Colonic mucosa (tissue), 4 donors: ENCODE measurements around the gene KCNK18. TPM values are rescaled to one million over a fixed set of nuclear protein-coding genes. Genes with fewer than 3 reads are reported as not detected.
"Not testable (repeated sequence)": the region's sequence is repeated elsewhere in the genome, so short reads cannot be mapped to it uniquely, and the experiment has no call there.

Source experiments
- DNase-seq: peaks from one replicate; pipeline ENCODE4 v3.0.0-alpha.2; 2020
- H3K27ac ChIP-seq: fragments of 200-600 bp; one replicate; pipeline ENCODE4 v1.8.0; 2021
- H3K27me3 ChIP-seq: fragments of 200-600 bp; one replicate; pipeline ENCODE4 v1.8.0; 2021
- H3K36me3 ChIP-seq: fragments of 200-600 bp; one replicate; pipeline ENCODE4 v1.8.0; 2021
- H3K4me1 ChIP-seq: fragments of 200-600 bp; one replicate; pipeline ENCODE4 v1.8.0; 2021; ENCODE audit warnings: mild to moderate bottlenecking
- H3K4me3 ChIP-seq: fragments of 200-600 bp; one replicate; pipeline ENCODE4 v1.8.0; 2021
- H3K9ac ChIP-seq, 2 donors: one replicate each; pipeline ENCODE4 v1.7.0; 2013; ENCODE audit warnings: control low read depth in 2 of 2, low read depth in 2 of 2, low read length in 2 of 2
- H3K9me3 ChIP-seq: fragments of 200-600 bp; one replicate; pipeline ENCODE4 v1.8.0; 2021
- intact Hi-C: fragments of 100-400 bp; cut with DNase I; formaldehyde crosslinking; loops from one replicate; pipeline ENCODE4 v1.14.1; 2022
- total RNA-seq, 2 donors: library from RNA; stranded (reverse); fragmentation: NEBNext Ultra II Directional in 1 of 2; extraction: Animal tissue kit (Norgen Biotek cat#: 25700) in 1 of 2; gene quantifications; one replicate each; pipeline ENCODE4 v1.2.1, GENCODE V29; 2021
- TF ChIP-seq, protein P1 (sequence below): fragments of 200-600 bp; IDR thresholded peaks from one replicate; pipeline ENCODE4 v1.8.0; 2022; ENCODE audit warnings: antibody characterized with exemption, mild to moderate bottlenecking
- donor health status: healthy.
- donor health status: DM: no; HTN: no; CAD: no.
- donor health status: DM: no; HTN: no; CAD: no.

Gene KCNK18
- total RNA-seq, 2 donors from 2014 or later, result not detected

DNA sequence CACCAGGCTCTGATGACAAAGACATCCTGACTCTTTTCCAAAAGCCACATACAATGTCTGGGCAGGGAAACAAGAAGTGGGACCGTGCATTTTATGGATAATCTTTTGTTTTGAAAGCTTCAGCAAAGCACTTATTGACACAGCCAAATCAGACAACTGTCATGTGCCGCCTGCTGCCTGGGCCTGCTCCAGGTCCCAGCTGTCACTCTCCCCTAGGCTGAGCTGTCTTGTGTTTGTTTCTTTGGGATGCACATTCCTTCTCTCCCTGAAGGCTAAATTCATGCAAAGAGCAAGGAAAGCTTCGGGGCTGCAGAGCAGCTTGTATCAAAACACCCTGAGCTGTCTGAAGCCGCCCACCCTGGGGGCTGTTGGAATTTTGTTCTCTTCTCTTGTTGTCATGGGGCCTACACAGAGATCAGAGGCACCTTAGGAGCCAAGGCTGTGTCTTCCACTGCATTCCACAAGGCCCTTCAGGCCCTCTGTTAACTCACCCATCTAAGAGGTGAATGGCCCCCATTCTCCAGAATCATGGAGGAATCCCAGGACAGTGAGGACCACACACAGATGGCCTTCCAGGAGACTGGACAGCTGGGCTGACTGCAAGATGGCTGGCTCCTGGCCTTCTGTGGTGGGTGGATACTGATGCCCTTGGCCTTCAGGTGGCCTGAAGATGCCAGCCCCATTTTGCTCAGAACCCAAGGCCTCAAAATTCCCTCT lies 25.8 kb downstream of the KCNK18 start:
- intact Hi-C loops, result loop anchor here (10.0 kb wide), 1 partner anchor 92 kb away; no protein-coding TSS in a partner anchor
- no peaks in the 10 kb centered on the region for H3K36me3 ChIP-seq
- H3K27me3 ChIP-seq, result no peaks in the 10 kb centered on the region
- H3K27ac ChIP-seq, result no peak overlapping the region
- H3K9ac ChIP-seq, result no peak overlapping the region
- no peak overlapping the region for H3K4me3 ChIP-seq
- no peak for DNase-seq
- H3K9me3 ChIP-seq, result no peaks in the 10 kb centered on the region
- no peaks in the 10 kb centered on the region for H3K4me1 ChIP-seq
- TF ChIP-seq, protein P1, sequence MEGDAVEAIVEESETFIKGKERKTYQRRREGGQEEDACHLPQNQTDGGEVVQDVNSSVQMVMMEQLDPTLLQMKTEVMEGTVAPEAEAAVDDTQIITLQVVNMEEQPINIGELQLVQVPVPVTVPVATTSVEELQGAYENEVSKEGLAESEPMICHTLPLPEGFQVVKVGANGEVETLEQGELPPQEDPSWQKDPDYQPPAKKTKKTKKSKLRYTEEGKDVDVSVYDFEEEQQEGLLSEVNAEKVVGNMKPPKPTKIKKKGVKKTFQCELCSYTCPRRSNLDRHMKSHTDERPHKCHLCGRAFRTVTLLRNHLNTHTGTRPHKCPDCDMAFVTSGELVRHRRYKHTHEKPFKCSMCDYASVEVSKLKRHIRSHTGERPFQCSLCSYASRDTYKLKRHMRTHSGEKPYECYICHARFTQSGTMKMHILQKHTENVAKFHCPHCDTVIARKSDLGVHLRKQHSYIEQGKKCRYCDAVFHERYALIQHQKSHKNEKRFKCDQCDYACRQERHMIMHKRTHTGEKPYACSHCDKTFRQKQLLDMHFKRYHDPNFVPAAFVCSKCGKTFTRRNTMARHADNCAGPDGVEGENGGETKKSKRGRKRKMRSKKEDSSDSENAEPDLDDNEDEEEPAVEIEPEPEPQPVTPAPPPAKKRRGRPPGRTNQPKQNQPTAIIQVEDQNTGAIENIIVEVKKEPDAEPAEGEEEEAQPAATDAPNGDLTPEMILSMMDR, result no peak

DNA sequence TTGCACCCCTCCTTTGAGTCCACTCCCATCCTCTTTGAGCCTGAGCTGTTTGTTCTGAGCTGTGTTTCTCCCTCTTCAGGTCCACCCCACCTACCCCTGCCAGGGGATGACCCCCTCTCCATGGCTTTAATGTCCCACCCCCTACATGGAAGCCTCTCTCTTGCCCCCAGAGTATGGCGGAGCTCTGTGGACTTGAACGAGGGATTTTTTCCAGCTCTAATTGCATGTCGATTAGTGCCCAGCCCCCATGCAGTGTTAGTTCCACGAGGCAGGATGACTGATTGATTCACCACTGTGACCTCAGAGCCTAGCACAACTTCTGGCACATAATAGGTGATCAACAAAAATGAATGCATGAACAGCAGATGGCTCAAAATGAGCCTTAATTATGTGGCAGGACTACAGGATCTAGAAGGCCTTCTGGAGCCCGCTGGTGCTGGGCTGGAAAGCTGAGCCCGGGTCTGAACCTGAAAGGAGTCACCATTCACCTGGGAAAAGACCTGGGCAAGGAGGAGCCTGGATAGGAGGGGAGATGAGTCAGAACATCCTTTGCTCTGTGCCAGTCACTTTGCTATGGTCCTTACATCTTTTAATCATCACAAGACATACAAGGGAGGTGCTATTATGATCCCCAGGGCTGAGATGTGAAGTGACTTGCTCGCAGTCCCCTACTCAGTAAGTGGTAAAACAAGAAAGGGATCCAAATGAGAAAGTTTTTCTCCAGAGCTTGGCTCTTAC lies 26.6 kb downstream of the KCNK18 start:
- DNase-seq, result no peak
- no peaks in the 10 kb centered on the region for H3K4me1 ChIP-seq
- no peak overlapping the region for H3K27ac ChIP-seq
- no peak overlapping the region for H3K9ac ChIP-seq
- H3K4me3 ChIP-seq, result no peak overlapping the region
- TF ChIP-seq, protein P1, result no peak
- H3K9me3 ChIP-seq, result no peaks in the 10 kb centered on the region
- intact Hi-C loops, result loop anchor here (10.0 kb wide), 1 partner anchor 91 kb away; no protein-coding TSS in a partner anchor
- no peaks in the 10 kb centered on the region for H3K27me3 ChIP-seq
- H3K36me3 ChIP-seq, result no peaks in the 10 kb centered on the region

DNA sequence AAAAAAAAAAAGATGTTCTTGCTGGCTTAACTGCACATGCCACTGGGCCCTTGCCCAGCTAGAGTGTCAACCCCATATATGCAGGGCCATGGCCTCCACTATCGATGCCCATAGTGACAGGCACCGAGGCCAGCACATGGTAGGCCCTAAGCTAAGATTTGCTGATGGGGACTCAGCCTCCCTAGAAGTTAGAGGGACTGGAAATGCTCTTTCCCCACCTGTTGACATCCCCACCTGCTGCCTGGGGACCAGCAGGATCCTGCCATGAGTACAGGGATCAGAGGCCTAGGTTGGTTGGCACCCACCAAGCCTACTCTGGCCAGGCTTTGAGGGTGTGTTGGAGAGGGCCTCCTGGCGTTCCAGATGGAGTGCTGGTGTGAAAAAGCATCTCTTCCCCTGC lies 27.6 kb downstream of the KCNK18 start:
- DNase-seq, result no peak
- Histone ChIP-seq H3K4me1 (no peaks in the 10 kb centered on the region), H3K27ac (no peak overlapping the region), H3K36me3 (no peaks in the 10 kb centered on the region), H3K27me3 (no peaks in the 10 kb centered on the region), H3K9me3 (no peaks in the 10 kb centered on the region), H3K4me3 (no peak overlapping the region), H3K9ac (no peak overlapping the region)
- TF ChIP-seq, protein P1, result no peak
- intact Hi-C loops, result loop anchor here (10.0 kb wide), 1 partner anchor 90 kb away; no protein-coding TSS in a partner anchor

DNA sequence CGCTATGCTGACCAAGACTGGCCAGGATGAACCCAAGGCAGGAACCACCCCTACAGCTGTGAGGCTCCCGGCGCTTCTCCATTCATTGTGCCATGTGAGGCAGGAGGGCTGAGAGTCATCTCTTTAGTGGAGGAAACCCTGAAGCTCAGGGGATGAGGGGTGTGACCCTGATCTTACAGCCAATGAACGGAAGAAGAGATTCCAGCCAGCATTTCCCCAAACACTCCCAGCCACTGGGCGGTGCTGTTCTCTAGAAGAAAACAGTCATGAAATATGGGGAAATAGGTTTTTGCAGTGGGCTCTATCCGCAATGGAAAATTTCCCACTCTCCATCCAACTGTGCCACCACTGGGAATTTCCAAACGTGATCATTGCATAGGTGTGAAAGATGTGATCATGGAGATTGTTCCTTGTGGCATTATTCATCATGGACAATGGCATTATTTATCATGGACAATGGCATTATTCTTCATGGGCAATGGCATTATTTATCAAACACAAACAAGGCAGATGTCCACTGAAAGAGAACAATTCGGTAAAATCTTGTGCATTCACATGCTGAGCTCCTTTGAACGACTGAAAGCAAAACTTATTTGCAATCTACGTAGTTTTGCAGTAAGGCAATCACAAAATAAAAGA lies 29.6 kb downstream of the KCNK18 start:
- Histone ChIP-seq H3K36me3 (no peaks in the 10 kb centered on the region), H3K4me3 (no peak overlapping the region), H3K27me3 (no peaks in the 10 kb centered on the region), H3K27ac (no peak overlapping the region), H3K4me1 (no peaks in the 10 kb centered on the region), H3K9me3 (no peaks in the 10 kb centered on the region), H3K9ac (no peak overlapping the region)
- DNase-seq, result peak; percentile 43
- intact Hi-C loops, result loop anchor here (10.0 kb wide), 1 partner anchor 88 kb away; no protein-coding TSS in a partner anchor
- TF ChIP-seq, protein P1, result peak; percentile 57

DNA sequence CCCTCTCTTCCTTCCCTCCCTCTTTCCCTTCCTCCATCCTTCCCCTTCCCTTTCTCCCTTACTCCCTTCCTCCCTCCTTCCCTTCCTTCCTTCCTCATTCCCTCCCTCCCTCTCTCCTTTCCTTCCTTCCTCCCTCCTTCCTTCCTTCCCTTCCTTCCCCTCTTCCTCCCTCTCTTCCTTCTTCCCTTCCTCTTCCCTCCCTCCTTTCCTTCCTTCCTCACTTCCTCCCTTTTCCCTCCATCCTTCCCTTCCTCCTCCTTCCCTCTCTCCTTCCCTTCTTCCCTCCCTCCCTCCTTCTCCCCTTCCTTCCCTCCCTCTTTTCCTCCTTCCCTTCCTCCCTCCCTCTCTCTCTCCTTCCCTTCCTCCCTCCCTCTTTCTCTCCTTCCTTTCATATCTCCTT lies 30.9 kb downstream of the KCNK18 start:
- TF ChIP-seq, protein P1, result no peak
- no peaks in the 10 kb centered on the region for H3K4me1 ChIP-seq
- H3K27me3 ChIP-seq, result no peaks in the 10 kb centered on the region
- H3K27ac ChIP-seq, result no peak overlapping the region
- no peaks in the 10 kb centered on the region for H3K9me3 ChIP-seq
- intact Hi-C loops, result loop anchor here (10.0 kb wide), 1 partner anchor 87 kb away; no protein-coding TSS in a partner anchor
- no peak overlapping the region for H3K4me3 ChIP-seq
- no peak overlapping the region for H3K9ac ChIP-seq
- H3K36me3 ChIP-seq, result no peaks in the 10 kb centered on the region
- DNase-seq, result no peak

DNA sequence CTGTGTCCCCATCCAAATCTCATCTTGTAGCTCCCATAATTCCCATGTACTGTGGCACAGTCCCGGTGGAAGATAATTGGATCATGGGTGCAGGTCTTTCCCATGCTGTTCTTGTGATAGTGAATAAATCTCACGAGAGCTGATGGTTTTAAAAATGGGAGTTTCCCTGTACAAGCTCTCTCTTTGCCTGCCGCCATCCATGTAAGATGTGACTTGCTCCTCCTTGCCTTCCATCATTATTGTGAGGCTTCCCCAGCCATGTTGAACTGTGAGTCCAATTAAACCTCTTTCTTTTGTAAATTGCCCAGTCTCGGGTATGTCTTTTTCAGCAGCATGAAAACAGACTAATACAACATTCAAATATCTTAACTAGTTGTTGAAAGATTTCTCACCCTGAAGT lies 32.8 kb downstream of the KCNK18 start:
- H3K9me3 ChIP-seq, H3K4me3 ChIP-seq, intact Hi-C loops, H3K27me3 ChIP-seq, H3K9ac ChIP-seq, DNase-seq, H3K27ac ChIP-seq, H3K36me3 ChIP-seq, H3K4me1 ChIP-seq: not testable (repeated sequence)
